Breast epithelium (tissue), 4 donors: ENCODE measurements around the gene SH2D6. TPM values are rescaled to one million over a fixed set of nuclear protein-coding genes. Genes with fewer than 3 reads are reported as not detected.
A peak's percentile ranks its signal among the peaks of the same experiment; 100 is the strongest.

Experiments
- DNase-seq, 2 donors: peaks; one replicate each; pipeline ENCODE4 v3.0.0-alpha.2; 2019; ENCODE audit warnings: low spot score in 2 of 2
- H3K27ac ChIP-seq, 2 donors: fragments of 200-600 bp; sonication (generic) in 1 of 2; one replicate each; pipeline ENCODE4 v1.5.1; 2016 to 2019; ENCODE audit warnings: mild to moderate bottlenecking in 1 of 2
- H3K27me3 ChIP-seq, 2 donors: fragments of 200-600 bp; sonication (generic) in 1 of 2; one replicate each; pipeline versions ENCODE4 v1.5.1 to v1.6.0; 2017 to 2019; ENCODE audit warnings: control low read depth in 1 of 2, mild to moderate bottlenecking in 1 of 2
- H3K36me3 ChIP-seq: fragments of 200-600 bp; one replicate; pipeline ENCODE4 v1.5.1; 2019
- H3K4me1 ChIP-seq, 2 donors: fragments of 200-600 bp; sonication (generic); one replicate each; pipeline ENCODE4 v1.5.1; 2016 to 2019; ENCODE audit warnings: control low read depth in 1 of 2
- H3K4me3 ChIP-seq, 3 donors: fragments of 200-600 bp; sonication (generic); 1 replicate in 2 of 3; 2 replicates in 1 of 3; pipeline ENCODE4 v1.5.1; 2016 to 2019; ENCODE audit warnings: mild to moderate bottlenecking in 3 of 3, moderate library complexity in 2 of 3
- H3K9me3 ChIP-seq, 2 donors: fragments of 200-600 bp; sonication (generic) in 1 of 2; one replicate each; pipeline ENCODE4 v1.5.1; 2016 to 2019; ENCODE audit warnings: control low read depth in 1 of 2
- POLR2A ChIP-seq: fragments of 450-650 bp; IDR thresholded peaks from one replicate; pipeline ENCODE4 v1.6.1; 2016; ENCODE audit warnings: antibody characterized with exemption, mild to moderate bottlenecking, moderate library complexity
- POLR2AphosphoS5 ChIP-seq, 3 donors: sonication (generic); formaldehyde crosslinking; IDR thresholded peaks; one replicate each; pipeline ENCODE4 v1.6.1; 2017; ENCODE audit warnings: antibody characterized with exemption in 3 of 3
- intact Hi-C: fragments of 100-400 bp; cut with DNase I; formaldehyde crosslinking; loops from one replicate; pipeline ENCODE4 v1.15.1; 2023; ENCODE audit warnings: low total_unique reads
- total RNA-seq, 3 donors: library from RNA; depleted of rRNA; stranded (reverse); fragments of >200 nt; gene quantifications; one replicate each; pipeline ENCODE4 v1.1.0, GENCODE V29; 2016
- TF ChIP-seq, protein P1 (sequence below), 3 donors: fragments of 450-650 bp; IDR thresholded peaks; one replicate each; pipeline ENCODE4 v1.5.1; 2016 to 2017; ENCODE audit warnings: antibody characterized with exemption in 3 of 3, mild to moderate bottlenecking in 3 of 3, moderate library complexity in 3 of 3

Gene SH2D6
- total RNA-seq, 3 donors from 2014 or later: not detected

- Histone ChIP-seq H3K36me3 (no peaks in the 10 kb centered on the region), H3K4me1 (peaks cover 0 to 11% of the 10 kb centered on the region in 2 donors), H3K27ac (no peak overlapping the region), H3K27me3 (no peaks in the 10 kb centered on the region), H3K9me3 (no peaks in the 10 kb centered on the region), H3K4me3 (no peak overlapping the region)
- intact Hi-C loops: loop anchor here (5.0 kb wide), 1 partner anchor 122 kb away; no protein-coding TSS in a partner anchor
- DNase-seq: no peak
- TF ChIP-seq, protein P1, sequence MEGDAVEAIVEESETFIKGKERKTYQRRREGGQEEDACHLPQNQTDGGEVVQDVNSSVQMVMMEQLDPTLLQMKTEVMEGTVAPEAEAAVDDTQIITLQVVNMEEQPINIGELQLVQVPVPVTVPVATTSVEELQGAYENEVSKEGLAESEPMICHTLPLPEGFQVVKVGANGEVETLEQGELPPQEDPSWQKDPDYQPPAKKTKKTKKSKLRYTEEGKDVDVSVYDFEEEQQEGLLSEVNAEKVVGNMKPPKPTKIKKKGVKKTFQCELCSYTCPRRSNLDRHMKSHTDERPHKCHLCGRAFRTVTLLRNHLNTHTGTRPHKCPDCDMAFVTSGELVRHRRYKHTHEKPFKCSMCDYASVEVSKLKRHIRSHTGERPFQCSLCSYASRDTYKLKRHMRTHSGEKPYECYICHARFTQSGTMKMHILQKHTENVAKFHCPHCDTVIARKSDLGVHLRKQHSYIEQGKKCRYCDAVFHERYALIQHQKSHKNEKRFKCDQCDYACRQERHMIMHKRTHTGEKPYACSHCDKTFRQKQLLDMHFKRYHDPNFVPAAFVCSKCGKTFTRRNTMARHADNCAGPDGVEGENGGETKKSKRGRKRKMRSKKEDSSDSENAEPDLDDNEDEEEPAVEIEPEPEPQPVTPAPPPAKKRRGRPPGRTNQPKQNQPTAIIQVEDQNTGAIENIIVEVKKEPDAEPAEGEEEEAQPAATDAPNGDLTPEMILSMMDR (IDR thresholded peaks at IDR 0.05): no peak
- TF ChIP-seq POLR2AphosphoS5 (IDR thresholded peaks at IDR 0.05): no peak
- no peak for TF ChIP-seq POLR2A
Observed at GRCh38 chr2:85429924-85430289, 11.4 kb downstream of the SH2D6 start.

- Histone ChIP-seq H3K4me1 (peaks cover 0 to 11% of the 10 kb centered on the region in 2 donors), H3K9me3 (no peaks in the 10 kb centered on the region), H3K27ac (no peak overlapping the region), H3K36me3 (no peaks in the 10 kb centered on the region), H3K27me3 (no peaks in the 10 kb centered on the region), H3K4me3 (no peak overlapping the region)
- TF ChIP-seq, protein P1 (IDR thresholded peaks at IDR 0.05): no peak
- no peak for TF ChIP-seq POLR2AphosphoS5 (IDR thresholded peaks at IDR 0.05)
- no peak for TF ChIP-seq POLR2A
- DNase-seq: no peak
- intact Hi-C loops: loop anchor here (5.0 kb wide), 1 partner anchor 121 kb away; no protein-coding TSS in a partner anchor
Observed at GRCh38 chr2:85430752-85431569, 12.4 kb downstream of the SH2D6 start.

DNA sequence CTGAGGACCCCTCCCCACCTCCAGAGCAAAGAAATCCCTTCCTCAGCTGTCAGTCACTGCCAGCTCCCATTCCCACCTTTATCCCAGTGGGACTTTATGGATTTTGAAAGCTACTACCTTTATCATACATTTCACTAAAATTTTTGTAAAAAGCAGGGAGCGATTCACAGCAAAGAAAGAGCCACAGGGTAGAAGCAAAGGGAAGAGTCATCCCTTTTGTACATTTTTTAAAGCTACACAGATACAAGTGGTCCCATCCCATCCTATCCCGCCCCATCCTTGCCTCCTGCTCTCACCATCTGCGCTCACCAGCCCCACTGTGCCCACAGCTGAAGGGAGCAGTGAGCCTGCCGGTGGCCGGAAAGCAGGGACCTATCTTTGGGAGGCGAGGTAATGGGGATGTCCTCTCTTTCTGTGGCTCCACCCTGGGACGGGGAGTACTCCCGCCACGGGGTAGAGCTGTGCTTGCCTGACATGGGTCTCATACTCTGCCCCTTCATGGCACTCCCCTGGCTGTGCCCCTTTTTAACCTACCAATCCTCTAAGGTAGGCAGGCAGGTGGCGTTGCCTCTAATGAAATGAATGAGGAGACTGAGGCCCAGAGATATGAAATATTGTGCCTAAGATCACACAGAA lies 13.2 kb downstream of the SH2D6 start:
- H3K27ac ChIP-seq: no peak overlapping the region
- DNase-seq: no peak
- peaks cover 3 to 11% of the 10 kb centered on the region in 2 donors for H3K4me1 ChIP-seq
- no peaks in the 10 kb centered on the region for H3K36me3 ChIP-seq
- intact Hi-C loops: loop anchor here (5.0 kb wide), 1 partner anchor 121 kb away; no protein-coding TSS in a partner anchor
- no peaks in the 10 kb centered on the region for H3K9me3 ChIP-seq
- no peak overlapping the region for H3K4me3 ChIP-seq
- H3K27me3 ChIP-seq: no peaks in the 10 kb centered on the region
- no peak for TF ChIP-seq POLR2A
- TF ChIP-seq, protein P1 (IDR thresholded peaks at IDR 0.05): no peak
- no peak for TF ChIP-seq POLR2AphosphoS5 (IDR thresholded peaks at IDR 0.05)

- intact Hi-C loops: loop anchor here (5.0 kb wide), 1 partner anchor 119 kb away; no protein-coding TSS in a partner anchor
- Histone ChIP-seq H3K27me3 (no peaks in the 10 kb centered on the region), H3K4me1 (peaks cover 15 to 16% of the 10 kb centered on the region in 2 donors), H3K36me3 (no peaks in the 10 kb centered on the region), H3K27ac (peak overlapping the region; percentile 73 to 96), H3K4me3 (no peak overlapping the region), H3K9me3 (no peaks in the 10 kb centered on the region)
- peak; percentile 72 for DNase-seq
- TF ChIP-seq POLR2AphosphoS5 (IDR thresholded peaks at IDR 0.05): peak; percentile 33 to 64 (median 63)
- TF ChIP-seq, protein P1 (IDR thresholded peaks at IDR 0.05): no peak
Observed at GRCh38 chr2:85433511-85434089, 15.1 kb downstream of the SH2D6 start.
